ENCODE results near the gene SHROOM3. TPM values are rescaled to one million over a fixed set of nuclear protein-coding genes. Genes with fewer than 3 reads are reported as not detected.

The SHROOM3 gene
- total and polyA plus RNA-seq, 8 donors: 13.5 to 96.9 (median 16.9) TPM

DNA sequence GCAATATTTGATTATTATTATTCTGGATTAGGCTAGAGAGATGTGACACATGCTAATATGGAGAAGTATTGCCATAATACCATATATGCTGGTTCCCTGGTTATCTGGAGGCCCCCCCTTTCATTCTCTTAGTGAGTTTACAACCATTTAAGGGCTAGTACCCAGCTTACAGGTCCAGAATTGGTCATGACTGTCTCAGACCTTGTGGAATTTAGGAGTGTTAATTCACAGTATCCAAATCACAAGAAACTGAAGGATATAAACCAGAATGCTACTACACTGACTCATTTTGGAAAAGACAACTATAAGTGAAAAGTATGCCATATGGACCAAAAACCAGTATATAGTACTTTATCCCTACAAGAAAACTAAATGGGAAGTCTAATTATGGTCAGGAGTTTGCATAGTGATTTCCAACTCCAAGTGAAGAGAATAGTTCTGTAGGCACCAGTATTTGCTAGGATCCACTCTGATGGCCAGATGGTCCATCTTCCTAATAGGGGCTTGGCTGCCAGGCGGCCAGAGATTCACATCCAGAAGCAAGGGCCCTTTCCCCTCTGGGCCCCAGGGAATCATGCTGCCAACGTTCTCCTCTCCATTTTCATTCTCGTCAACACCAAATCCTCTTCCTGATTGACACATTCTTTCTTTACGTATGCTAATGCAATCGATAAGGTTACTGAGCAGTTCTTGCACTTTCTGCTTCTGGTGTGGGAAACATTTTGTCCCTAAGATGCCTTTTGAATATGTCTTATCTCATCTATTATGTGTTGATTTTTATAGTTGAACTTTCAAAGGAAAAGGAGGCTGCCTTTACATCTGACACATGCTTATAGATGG is 123.6 kb downstream of the SHROOM3 start:
- intact Hi-C loops (cut with DNase I): no loop called here
- H3K4me1 ChIP-seq: no peaks in the 10 kb centered on the region
- H3K4me3 ChIP-seq: no peak overlapping the region
- ATAC-seq (no peak), DNase-seq (no peak)
- H3K9me3 ChIP-seq: no peaks in the 10 kb centered on the region
- TF ChIP-seq, protein P1, sequence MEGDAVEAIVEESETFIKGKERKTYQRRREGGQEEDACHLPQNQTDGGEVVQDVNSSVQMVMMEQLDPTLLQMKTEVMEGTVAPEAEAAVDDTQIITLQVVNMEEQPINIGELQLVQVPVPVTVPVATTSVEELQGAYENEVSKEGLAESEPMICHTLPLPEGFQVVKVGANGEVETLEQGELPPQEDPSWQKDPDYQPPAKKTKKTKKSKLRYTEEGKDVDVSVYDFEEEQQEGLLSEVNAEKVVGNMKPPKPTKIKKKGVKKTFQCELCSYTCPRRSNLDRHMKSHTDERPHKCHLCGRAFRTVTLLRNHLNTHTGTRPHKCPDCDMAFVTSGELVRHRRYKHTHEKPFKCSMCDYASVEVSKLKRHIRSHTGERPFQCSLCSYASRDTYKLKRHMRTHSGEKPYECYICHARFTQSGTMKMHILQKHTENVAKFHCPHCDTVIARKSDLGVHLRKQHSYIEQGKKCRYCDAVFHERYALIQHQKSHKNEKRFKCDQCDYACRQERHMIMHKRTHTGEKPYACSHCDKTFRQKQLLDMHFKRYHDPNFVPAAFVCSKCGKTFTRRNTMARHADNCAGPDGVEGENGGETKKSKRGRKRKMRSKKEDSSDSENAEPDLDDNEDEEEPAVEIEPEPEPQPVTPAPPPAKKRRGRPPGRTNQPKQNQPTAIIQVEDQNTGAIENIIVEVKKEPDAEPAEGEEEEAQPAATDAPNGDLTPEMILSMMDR (IDR thresholded peaks at IDR 0.05): no peak
- no peaks in the 10 kb centered on the region for H3K27me3 ChIP-seq
- no peaks in the 10 kb centered on the region for H3K36me3 ChIP-seq
- H3K27ac ChIP-seq: no peak overlapping the region

DNA sequence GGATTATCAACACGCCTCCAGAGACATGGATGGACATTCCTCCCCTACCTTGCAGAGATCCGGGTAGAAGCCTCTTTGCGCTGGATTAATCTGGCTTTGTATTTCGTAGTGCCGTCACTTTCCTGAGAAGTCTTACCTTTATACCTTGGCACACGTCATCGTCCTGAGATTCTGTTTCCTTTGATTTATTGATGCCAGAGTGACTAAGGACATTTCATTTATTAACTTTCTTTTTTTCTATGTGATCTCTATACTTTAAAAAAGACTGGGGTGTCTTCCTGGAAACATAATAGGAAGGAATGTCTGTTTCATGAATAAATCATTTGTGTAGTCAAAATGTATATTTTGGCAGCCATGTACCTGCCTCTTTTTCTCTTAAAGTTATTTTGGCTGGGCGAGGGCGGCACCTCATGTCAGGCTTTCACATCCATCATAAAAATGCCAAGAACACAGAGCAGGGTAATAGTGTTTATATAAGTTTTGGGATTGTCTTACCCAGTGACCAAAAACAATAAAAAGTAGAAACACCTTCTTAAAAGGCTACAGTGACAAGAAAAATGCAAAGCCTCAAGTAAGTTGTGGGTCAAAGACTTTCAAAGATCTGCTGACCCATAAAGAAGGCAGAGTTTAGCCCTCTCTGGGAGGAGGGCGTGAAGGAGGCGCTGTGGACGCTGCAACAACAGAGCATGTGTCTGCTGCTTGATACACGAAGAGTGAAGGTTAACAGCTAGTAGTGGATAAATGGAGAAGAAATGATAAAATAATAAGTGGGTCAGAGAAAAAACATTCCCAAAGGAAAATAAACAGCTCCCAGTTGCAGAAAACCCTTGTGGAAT is 124.4 kb downstream of the SHROOM3 start:
- intact Hi-C loops (cut with DNase I): no loop called here
- no peaks in the 10 kb centered on the region for H3K4me1 ChIP-seq
- ATAC-seq (no peak), DNase-seq (no peak)
- H3K27ac ChIP-seq: no peak overlapping the region
- TF ChIP-seq, protein P1 (IDR thresholded peaks at IDR 0.05): no peak
- H3K36me3 ChIP-seq: no peaks in the 10 kb centered on the region
- no peaks in the 10 kb centered on the region for H3K27me3 ChIP-seq
- H3K4me3 ChIP-seq: no peak overlapping the region
- no peaks in the 10 kb centered on the region for H3K9me3 ChIP-seq

DNA sequence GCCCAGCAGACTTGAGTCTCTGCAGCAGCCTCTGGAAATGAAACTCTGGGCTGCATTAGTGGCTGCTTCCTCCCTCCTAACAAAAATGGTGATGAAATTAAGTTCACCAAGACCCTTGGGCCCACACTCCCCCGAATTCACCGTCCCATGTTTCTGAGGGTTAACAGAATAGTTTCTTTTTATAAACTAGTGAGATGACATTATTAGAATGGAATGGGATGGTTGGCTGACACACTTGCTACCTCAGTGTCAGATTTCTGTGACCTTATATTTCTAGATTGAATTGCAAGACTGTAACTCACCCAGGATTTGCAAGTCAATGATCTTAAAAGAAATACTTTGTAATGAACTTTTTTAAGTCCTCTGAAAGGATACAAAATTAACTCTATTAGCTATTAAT is 127.1 kb downstream of the SHROOM3 start:
- Histone ChIP-seq H3K9me3 (no peaks in the 10 kb centered on the region), H3K36me3 (no peaks in the 10 kb centered on the region), H3K27me3 (no peaks in the 10 kb centered on the region), H3K4me1 (no peaks in the 10 kb centered on the region), H3K27ac (no peak overlapping the region), H3K4me3 (no peak overlapping the region)
- DNase-seq: no peak
- ATAC-seq: peak; percentile 42
- TF ChIP-seq, protein P1 (IDR thresholded peaks at IDR 0.05): no peak
- intact Hi-C loops (cut with DNase I): no loop called here

DNA sequence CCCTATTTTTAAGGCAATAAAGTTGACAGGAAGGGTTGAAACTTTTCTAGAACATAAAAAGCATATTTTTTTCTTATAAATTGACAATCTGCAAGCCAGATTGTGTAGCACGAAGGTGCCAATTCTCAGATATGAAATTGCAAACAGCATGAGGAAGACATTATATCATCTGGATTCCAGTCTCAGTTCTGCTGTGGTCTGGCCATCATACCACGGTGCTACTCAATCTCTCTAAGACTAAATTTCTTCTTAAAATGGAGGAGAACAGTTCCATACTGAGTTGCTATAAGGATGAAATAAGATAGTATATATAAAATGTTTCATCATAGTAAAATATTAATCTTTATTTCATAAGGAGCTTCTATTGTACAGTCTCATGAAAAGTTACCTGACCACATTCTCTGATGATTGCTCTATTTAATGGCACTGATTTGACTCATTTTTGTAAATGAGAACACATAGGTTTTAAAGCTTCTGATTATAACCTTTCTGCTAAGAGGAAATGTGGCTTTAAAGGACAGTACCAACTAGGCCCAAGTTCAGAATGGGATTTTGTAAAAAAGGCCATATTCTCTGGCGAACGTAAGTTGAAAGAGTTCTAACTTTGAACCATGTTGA is 127.9 kb downstream of the SHROOM3 start:
- no peaks in the 10 kb centered on the region for H3K36me3 ChIP-seq
- H3K9me3 ChIP-seq: no peaks in the 10 kb centered on the region
- H3K27me3 ChIP-seq: no peaks in the 10 kb centered on the region
- ATAC-seq (no peak), DNase-seq (no peak)
- H3K4me1 ChIP-seq: no peaks in the 10 kb centered on the region
- H3K27ac ChIP-seq: no peak overlapping the region
- TF ChIP-seq, protein P1 (IDR thresholded peaks at IDR 0.05): no peak
- intact Hi-C loops (cut with DNase I): no loop called here
- H3K4me3 ChIP-seq: no peak overlapping the region

All from left lung (tissue), 10 donors.